Measurements from ENCODE around the gene ANKRD13C. TPM values are rescaled to one million over a fixed set of nuclear protein-coding genes. Genes with fewer than 3 reads are reported as not detected.

ANKRD13C gene
- polyA plus RNA-seq, 1 donor (not counting 4 experiments of a cell fraction or from before 2014, with no cell fraction given) = 13.4 TPM

DNA sequence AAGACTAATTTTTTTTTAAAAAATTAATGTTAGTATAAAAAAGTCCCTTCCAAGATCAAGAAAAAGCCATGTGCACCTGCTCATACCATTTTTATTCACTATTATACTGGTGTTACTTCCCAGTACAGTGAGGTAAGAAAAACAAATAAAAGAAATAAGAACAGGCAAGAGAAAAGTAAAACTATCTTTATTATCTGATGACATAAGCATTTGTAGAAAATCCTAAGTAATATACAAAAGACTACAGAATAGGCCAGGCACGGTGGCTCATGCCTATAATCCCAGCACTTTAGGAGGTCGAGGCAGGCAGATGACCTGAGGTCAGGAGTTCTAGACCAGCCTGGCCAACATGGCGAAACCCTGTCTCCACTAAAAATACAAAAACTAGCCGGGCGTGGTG, 68.1 kb downstream of the ANKRD13C start:
- H3K9me3 ChIP-seq (ENCODE audit: control insufficient read depth, low read depth, low read length) = no peaks in the 10 kb centered on the region
- H3K9me1 ChIP-seq (ENCODE audit: control insufficient read depth, extremely low read depth, insufficient read depth, low read length) = no peaks in the 10 kb centered on the region
- DNase-seq (ENCODE audit: low read depth, low spot score) (no peak), FAIRE-seq (no peak)
- no peak overlapping the region for H3K4me2 ChIP-seq (ENCODE audit: control insufficient read depth, extremely low read depth, insufficient read depth, low read depth, low read length)
- no peak overlapping the region for H3K4me3 ChIP-seq (ENCODE audit: control insufficient read depth in 2 of 3, extremely low read depth in 1 of 3, insufficient read depth in 2 of 3, low read depth in 1 of 3, low read length in 3 of 3)
- dilution Hi-C loops (cut with MboI; ENCODE audit: extremely low pct_ligation_motif_present, low sequenced_read_pairs) = no loop called here
- H3K36me3 ChIP-seq (ENCODE audit: control insufficient read depth in 2 of 2, extremely low read depth in 1 of 2, insufficient read depth in 2 of 2, low read length in 2 of 2) = no peaks in the 10 kb centered on the region
- no peak overlapping the region for H3K9ac ChIP-seq (ENCODE audit: control insufficient read depth, extremely low read depth, insufficient read depth, low read length)
- no peaks in the 10 kb centered on the region for H3K79me2 ChIP-seq (ENCODE audit: control insufficient read depth, insufficient read depth, low read length)
- no peaks in the 10 kb centered on the region for H3K27me3 ChIP-seq (ENCODE audit: control insufficient read depth, extremely low read depth, insufficient read depth, low read length)
- no peaks in the 10 kb centered on the region for H4K20me1 ChIP-seq (ENCODE audit: control insufficient read depth, extremely low read depth, insufficient read depth, low read length)
- peaks cover 7% of the 10 kb centered on the region for H3K4me1 ChIP-seq (ENCODE audit: control insufficient read depth, extremely low read depth, insufficient read depth, low read length)
- no peak overlapping the region for H3K27ac ChIP-seq (ENCODE audit: control insufficient read depth, insufficient read depth, low read length)
- H2AFZ ChIP-seq (ENCODE audit: control insufficient read depth, low read length) = no peak overlapping the region
- TF ChIP-seq, protein P1, sequence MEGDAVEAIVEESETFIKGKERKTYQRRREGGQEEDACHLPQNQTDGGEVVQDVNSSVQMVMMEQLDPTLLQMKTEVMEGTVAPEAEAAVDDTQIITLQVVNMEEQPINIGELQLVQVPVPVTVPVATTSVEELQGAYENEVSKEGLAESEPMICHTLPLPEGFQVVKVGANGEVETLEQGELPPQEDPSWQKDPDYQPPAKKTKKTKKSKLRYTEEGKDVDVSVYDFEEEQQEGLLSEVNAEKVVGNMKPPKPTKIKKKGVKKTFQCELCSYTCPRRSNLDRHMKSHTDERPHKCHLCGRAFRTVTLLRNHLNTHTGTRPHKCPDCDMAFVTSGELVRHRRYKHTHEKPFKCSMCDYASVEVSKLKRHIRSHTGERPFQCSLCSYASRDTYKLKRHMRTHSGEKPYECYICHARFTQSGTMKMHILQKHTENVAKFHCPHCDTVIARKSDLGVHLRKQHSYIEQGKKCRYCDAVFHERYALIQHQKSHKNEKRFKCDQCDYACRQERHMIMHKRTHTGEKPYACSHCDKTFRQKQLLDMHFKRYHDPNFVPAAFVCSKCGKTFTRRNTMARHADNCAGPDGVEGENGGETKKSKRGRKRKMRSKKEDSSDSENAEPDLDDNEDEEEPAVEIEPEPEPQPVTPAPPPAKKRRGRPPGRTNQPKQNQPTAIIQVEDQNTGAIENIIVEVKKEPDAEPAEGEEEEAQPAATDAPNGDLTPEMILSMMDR (optimal IDR thresholded peaks at IDR 0.05 in 1 of 3, IDR thresholded peaks at IDR 0.05 in 1 of 3, conservative IDR thresholded peaks at IDR 0.05 in 1 of 3; ENCODE audit: extremely low read depth in 1 of 3, insufficient read depth in 2 of 3, low read length in 3 of 3) = no peak
- TF ChIP-seq EZH2 (IDR thresholded peaks at IDR 0.05; ENCODE audit: low read length) = no peak

GRCh38 chr1:70284366-70284765, 70.2 kb downstream of the ANKRD13C start:
- no peaks in the 10 kb centered on the region for H3K9me3 ChIP-seq (ENCODE audit: control insufficient read depth, low read depth, low read length)
- H3K4me2 ChIP-seq (ENCODE audit: control insufficient read depth, extremely low read depth, insufficient read depth, low read depth, low read length) = peak overlapping the region; percentile 76
- peak; percentile 17 for DNase-seq (ENCODE audit: low read depth, low spot score)
- peak overlapping the region; percentile 37 for H2AFZ ChIP-seq (ENCODE audit: control insufficient read depth, low read length)
- H3K9ac ChIP-seq (ENCODE audit: control insufficient read depth, extremely low read depth, insufficient read depth, low read length) = peak overlapping the region; percentile 60
- FAIRE-seq = peak; percentile 55
- H3K4me3 ChIP-seq (ENCODE audit: control insufficient read depth in 2 of 3, extremely low read depth in 1 of 3, insufficient read depth in 2 of 3, low read depth in 1 of 3, low read length in 3 of 3) = peak overlapping the region in 2 of 3 experiments; percentile 32 to 45
- peaks cover 7% of the 10 kb centered on the region for H3K4me1 ChIP-seq (ENCODE audit: control insufficient read depth, extremely low read depth, insufficient read depth, low read length)
- dilution Hi-C loops (cut with MboI; ENCODE audit: extremely low pct_ligation_motif_present, low sequenced_read_pairs) = no loop called here
- H3K9me1 ChIP-seq (ENCODE audit: control insufficient read depth, extremely low read depth, insufficient read depth, low read length) = no peaks in the 10 kb centered on the region
- peak overlapping the region; percentile 79 for H3K27ac ChIP-seq (ENCODE audit: control insufficient read depth, insufficient read depth, low read length)
- TF ChIP-seq, protein P1 (optimal IDR thresholded peaks at IDR 0.05 in 1 of 3, IDR thresholded peaks at IDR 0.05 in 1 of 3, conservative IDR thresholded peaks at IDR 0.05 in 1 of 3; ENCODE audit: extremely low read depth in 1 of 3, insufficient read depth in 2 of 3, low read length in 3 of 3) = no peak
- TF ChIP-seq EZH2 (IDR thresholded peaks at IDR 0.05; ENCODE audit: low read length) = no peak
- H3K79me2 ChIP-seq (ENCODE audit: control insufficient read depth, insufficient read depth, low read length) = no peaks in the 10 kb centered on the region
- no peaks in the 10 kb centered on the region for H3K27me3 ChIP-seq (ENCODE audit: control insufficient read depth, extremely low read depth, insufficient read depth, low read length)
- no peaks in the 10 kb centered on the region for H4K20me1 ChIP-seq (ENCODE audit: control insufficient read depth, extremely low read depth, insufficient read depth, low read length)
- H3K36me3 ChIP-seq (ENCODE audit: control insufficient read depth in 2 of 2, extremely low read depth in 1 of 2, insufficient read depth in 2 of 2, low read length in 2 of 2) = no peaks in the 10 kb centered on the region

Measured in keratinocyte (primary cell).